BJ (cell line): ENCODE data around the gene CRYBB1. TPM values are rescaled to one million over a fixed set of nuclear protein-coding genes. Genes with fewer than 3 reads are reported as not detected.

Experiments used
- CTCF ChIA-PET: fragments of 350-600 bp; formaldehyde crosslinking; extraction: SDS; loops from one replicate; lab custom pipeline; 2021; ENCODE audit warnings: antibody characterized with exemption, inconsistent platforms; lab: Yijun Ruan, JAX
- POLR2A ChIA-PET: fragments of 300-600 bp; sonication (Branson Sonifier 250); formaldehyde crosslinking; extraction: SDS; loops from one replicate; lab custom pipeline; 2021; ENCODE audit warnings: antibody characterized with exemption; lab: Charles Lee
- DNase-seq: peaks from one replicate; pipeline ENCODE4 v3.0.0-alpha.2; 2011; ENCODE audit warnings: low read depth
- H3K27me3 ChIP-seq: 2 replicates; pipeline ENCODE4 v1.6.0; 2011; ENCODE audit warnings: low read length; ENCODE audit not compliant: control insufficient read depth, insufficient read depth
- H3K36me3 ChIP-seq: 2 replicates; pipeline ENCODE4 v1.5.1; 2011; ENCODE audit warnings: low read length; ENCODE audit not compliant: control insufficient read depth, insufficient read depth
- H3K4me3 ChIP-seq: 2 replicates; pipeline ENCODE4 v1.5.1; 2011; ENCODE audit warnings: low read depth, mild to moderate bottlenecking, control low read depth, low read length
- polyA plus RNA-seq: library from polyadenylated mRNA; depleted of rRNA; stranded (reverse); fragments of >200 nt; gene quantifications from 2 replicates; pipeline ENCODE4 v1.2.3, GENCODE V29; 2011
- TF ChIP-seq, protein P1 (sequence below): IDR thresholded peaks from 2 replicates; pipeline ENCODE4 v1.5.1; 2011; ENCODE audit warnings: low read depth, mild to moderate bottlenecking, control low read depth, inconsistent platforms, low read length, moderate library complexity; ENCODE audit not compliant: insufficient read depth

Gene CRYBB1
- polyA plus RNA-seq, 1 experiment: not detected

DNA sequence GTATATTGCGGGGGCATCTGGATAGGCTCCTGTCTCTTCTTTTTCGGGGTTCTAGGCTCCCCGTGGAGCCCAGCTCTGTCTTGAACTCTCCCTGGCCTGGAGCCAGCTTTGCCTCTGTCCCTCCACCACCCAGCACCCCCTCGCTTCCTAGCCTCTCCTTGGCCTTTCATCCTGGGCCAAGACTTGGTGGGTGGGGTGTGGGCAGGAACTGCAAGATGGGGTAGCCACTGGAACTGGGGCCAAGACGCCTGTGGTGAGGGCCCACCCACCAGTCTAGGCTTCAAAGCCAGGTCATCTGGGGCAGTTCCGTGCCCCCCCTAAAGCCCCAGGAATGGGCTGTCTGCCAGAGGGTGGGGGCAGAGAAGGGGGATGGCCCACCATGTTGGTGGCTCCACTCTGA is 1.7 kb upstream of the CRYBB1 start:
- Histone ChIP-seq H3K36me3 (no peaks in the 10 kb centered on the region), H3K4me3 (no peak overlapping the region), H3K27me3 (peaks cover 4% of the 10 kb centered on the region)
- CTCF ChIA-PET: no interaction called here
- POLR2A ChIA-PET: no interaction called here
- TF ChIP-seq, protein P1, sequence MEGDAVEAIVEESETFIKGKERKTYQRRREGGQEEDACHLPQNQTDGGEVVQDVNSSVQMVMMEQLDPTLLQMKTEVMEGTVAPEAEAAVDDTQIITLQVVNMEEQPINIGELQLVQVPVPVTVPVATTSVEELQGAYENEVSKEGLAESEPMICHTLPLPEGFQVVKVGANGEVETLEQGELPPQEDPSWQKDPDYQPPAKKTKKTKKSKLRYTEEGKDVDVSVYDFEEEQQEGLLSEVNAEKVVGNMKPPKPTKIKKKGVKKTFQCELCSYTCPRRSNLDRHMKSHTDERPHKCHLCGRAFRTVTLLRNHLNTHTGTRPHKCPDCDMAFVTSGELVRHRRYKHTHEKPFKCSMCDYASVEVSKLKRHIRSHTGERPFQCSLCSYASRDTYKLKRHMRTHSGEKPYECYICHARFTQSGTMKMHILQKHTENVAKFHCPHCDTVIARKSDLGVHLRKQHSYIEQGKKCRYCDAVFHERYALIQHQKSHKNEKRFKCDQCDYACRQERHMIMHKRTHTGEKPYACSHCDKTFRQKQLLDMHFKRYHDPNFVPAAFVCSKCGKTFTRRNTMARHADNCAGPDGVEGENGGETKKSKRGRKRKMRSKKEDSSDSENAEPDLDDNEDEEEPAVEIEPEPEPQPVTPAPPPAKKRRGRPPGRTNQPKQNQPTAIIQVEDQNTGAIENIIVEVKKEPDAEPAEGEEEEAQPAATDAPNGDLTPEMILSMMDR: no peak
- DNase-seq: no peak

DNA sequence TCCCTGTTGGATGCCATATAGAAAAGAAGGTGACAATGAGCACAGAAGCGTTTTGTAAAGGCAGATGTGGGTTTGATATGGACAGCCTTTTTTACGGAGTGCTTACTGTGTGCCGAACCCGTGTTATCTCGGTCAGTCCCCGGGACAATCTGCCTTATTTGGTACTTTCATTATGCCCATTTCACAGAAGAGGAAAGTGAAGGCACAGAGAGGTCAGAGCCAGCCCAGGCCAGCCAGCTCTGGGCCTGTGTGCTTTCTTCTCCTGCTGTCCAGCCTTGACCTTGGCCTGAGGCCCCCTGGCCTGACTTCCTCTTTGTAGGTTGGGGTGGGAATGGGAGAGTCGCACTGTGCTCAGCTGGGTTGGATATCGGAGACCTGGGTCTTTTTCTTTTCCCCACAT is 628 bp upstream of the CRYBB1 start:
- no peak for DNase-seq
- H3K36me3 ChIP-seq: no peaks in the 10 kb centered on the region
- ChIA-PET CTCF (no interaction called here), POLR2A (no interaction called here)
- H3K27me3 ChIP-seq: peaks cover 4% of the 10 kb centered on the region
- H3K4me3 ChIP-seq: no peak overlapping the region
- TF ChIP-seq, protein P1: no peak

DNA sequence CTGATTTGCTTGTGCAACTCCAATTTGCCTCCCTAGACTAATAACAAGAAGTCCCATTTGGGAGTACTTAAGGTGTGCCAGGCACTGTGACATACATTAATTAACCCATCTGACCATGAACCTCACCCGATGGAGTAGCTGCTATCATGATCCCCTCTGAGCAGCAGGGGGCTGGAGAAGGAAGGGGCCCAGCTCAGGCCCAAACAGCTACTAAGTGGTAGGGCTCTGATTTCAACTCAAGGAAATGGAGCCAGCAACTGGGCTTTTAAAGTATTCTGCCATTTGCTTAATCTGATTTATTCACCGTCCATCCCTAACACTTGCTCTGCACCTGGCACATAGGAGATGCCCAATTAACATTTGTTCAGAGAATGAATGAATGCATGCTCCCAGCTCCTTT is 1.2 kb downstream of the CRYBB1 start:
- TF ChIP-seq, protein P1: no peak
- Histone ChIP-seq H3K36me3 (no peaks in the 10 kb centered on the region), H3K4me3 (no peak overlapping the region), H3K27me3 (peaks cover 6% of the 10 kb centered on the region)
- DNase-seq: no peak
- ChIA-PET CTCF (no interaction called here), POLR2A (interaction anchor here (0.6 kb wide), 1 partner anchor 109 kb away, joined by 3 read pairs; no protein-coding TSS in a partner anchor)

DNA sequence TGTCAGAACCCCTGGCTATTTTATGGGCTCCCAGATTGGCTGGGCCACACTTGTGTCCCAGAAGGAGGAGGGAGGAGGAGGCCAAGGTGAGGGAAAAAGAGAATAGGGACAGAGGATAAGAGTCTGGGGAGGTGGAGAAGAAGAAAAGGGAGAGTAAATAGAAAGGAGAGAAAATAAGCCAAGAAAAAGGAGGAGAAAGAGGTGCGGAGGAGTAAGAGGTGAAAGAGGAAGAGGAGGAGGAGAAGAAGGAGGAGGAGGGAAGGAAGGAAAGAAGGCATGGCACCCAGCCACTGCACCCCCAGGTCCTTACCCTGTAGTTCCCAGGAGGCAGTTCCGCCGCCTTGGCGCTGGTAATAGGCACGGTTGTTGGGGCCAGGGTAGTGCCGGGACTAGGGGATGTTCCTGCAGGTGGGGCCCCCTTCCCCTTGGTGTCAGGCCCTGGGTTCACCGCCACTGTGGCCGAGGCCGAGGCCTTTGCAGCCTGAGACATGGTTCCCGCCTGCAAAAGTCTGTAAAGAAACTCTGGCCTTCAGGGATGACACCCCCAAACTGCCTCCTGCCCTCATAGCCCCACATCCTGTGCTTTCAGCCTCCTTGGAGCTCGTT is 1.9 kb downstream of the CRYBB1 start:
- Histone ChIP-seq H3K36me3 (no peaks in the 10 kb centered on the region), H3K27me3 (peaks cover 4% of the 10 kb centered on the region), H3K4me3 (no peak overlapping the region)
- DNase-seq: no peak
- POLR2A ChIA-PET: no interaction called here
- CTCF ChIA-PET: no interaction called here
- TF ChIP-seq, protein P1: no peak

DNA sequence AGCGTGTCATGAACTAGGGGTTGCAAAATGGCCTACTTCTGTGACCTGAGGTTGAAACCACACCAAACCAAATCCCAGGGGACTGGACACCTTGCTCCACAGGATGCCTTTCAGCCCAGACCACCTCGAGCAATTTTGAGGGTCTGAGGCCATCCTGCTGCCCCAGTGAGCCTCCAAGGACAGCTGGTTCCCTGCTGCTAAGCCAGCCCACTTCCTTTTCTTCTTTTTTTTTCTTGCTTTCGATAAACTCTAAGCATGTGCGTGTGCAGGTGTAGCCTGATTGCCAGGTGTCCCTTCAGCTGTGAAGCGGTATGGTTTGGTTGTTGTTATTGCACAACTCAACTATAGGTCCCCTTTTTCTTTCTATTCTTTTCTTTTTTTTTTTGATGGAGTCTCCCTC is 2.7 kb downstream of the CRYBB1 start:
- H3K36me3 ChIP-seq: no peaks in the 10 kb centered on the region
- DNase-seq: no peak
- TF ChIP-seq, protein P1: no peak
- no peak overlapping the region for H3K4me3 ChIP-seq
- POLR2A ChIA-PET: no interaction called here
- CTCF ChIA-PET: no interaction called here
- H3K27me3 ChIP-seq: peaks cover 4% of the 10 kb centered on the region
